Ectodermal cell (in vitro differentiated cells): Measurements from ENCODE around the gene MTFP1.
"Not testable (repeated sequence)": the region's sequence is repeated elsewhere in the genome, so short reads cannot be mapped to it uniquely, and the experiment has no call there.

Experiments
- H3K27ac ChIP-seq: 2 replicates; pipeline ENCODE4 v1.7.0; 2013; ENCODE audit warnings: mild to moderate bottlenecking, low read depth, low read length; ENCODE audit not compliant: insufficient read depth, poor library complexity, severe bottlenecking
- H3K27me3 ChIP-seq: 2 replicates; pipeline ENCODE4 v1.7.0; 2013; ENCODE audit warnings: mild to moderate bottlenecking, low read length; ENCODE audit not compliant: insufficient read depth, control insufficient read depth, poor library complexity, severe bottlenecking
- H3K36me3 ChIP-seq: one replicate; pipeline ENCODE4 v1.7.0; 2013; ENCODE audit warnings: low read length; ENCODE audit not compliant: control insufficient read depth, insufficient read depth
- H3K4me1 ChIP-seq: one replicate; pipeline ENCODE4 v1.7.0; 2013; ENCODE audit warnings: low read length; ENCODE audit not compliant: control insufficient read depth, insufficient read depth
- H3K4me3 ChIP-seq: 2 replicates; pipeline ENCODE4 v1.7.0; 2013; ENCODE audit warnings: low read depth, low read length, control low read depth; ENCODE audit not compliant: insufficient read depth
- H3K9me3 ChIP-seq: 2 replicates; pipeline ENCODE4 v1.7.0; 2013; ENCODE audit warnings: mild to moderate bottlenecking, low read length, moderate library complexity; ENCODE audit not compliant: control insufficient read depth
- WGBS, 2 experiments: methylation state at CpG; one replicate each; pipeline ENCODE4 v1.1.7; 2013; ENCODE audit warnings: missing lambda C conversion rate in 2 of 2; 5-methylcytosine and 5-hydroxymethylcytosine counted together

The MTFP1 gene

DNA sequence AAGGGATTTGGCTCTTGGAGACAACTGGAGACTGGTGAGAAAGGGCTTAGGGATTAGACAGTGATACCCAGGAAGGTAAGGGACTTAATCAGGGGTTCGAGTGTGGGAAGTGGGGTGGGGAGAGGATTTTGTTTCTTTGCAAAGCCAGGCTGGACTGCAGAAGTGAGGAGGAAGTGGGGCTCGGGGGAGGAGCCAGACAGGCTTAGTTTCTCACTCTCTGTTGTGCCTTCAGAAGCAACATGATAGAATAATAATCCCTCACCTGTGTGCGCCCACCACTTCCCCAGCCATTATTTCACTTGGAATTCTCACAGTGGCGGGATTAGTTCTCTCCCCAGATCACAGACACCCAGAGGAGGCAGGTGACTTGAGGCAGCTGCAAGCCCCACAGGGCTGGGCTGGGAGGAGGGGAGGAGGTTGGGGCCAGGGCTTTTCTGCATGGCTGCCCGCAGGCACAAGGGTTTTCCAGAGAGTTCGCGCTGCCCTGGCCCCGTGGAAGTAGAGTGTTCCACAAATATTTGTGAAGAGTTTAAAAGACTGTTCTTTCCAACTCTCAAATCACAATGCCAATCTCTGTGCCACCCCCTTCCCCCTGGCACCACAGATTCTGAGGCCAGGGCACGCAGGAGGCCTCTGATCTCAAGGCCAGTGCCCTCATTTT is 32.8 kb upstream of the MTFP1 start:
- peak overlapping the region; percentile 42 for H3K27ac ChIP-seq

DNA sequence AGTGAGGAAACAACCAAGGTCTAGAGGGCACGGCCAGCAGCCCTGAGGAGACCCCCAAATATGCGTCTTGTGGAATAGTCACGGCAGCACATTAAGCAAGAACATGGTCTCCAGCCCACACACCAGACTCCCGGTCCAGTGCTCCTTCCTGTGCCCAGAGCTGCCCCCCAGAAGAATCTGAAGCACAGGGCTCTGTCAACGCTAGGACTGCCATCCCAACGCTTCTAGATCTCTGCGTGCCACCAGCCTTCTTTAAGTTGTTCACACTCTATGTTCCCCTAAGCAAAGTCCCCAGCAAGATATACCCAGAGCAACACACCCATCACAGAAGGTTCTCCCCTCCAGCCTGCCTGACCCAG is 32.3 kb upstream of the MTFP1 start:
- H3K4me1 ChIP-seq, result peaks cover 13% of the 10 kb centered on the region
- WGBS, 2 experiments, result 83 to 84% methylated on average over 7 of the region's 7 CpGs
- H3K4me3 ChIP-seq, result no peak overlapping the region
- H3K27ac ChIP-seq, result no peak overlapping the region
- peaks cover 26% of the 10 kb centered on the region for H3K27me3 ChIP-seq
- no peaks in the 10 kb centered on the region for H3K36me3 ChIP-seq
- no peaks in the 10 kb centered on the region for H3K9me3 ChIP-seq

More for the DNA sequence above, 32.8 kb upstream of the MTFP1 start:
- no peak overlapping the region for H3K4me3 ChIP-seq
- H3K9me3 ChIP-seq, result no peaks in the 10 kb centered on the region
- peaks cover 13% of the 10 kb centered on the region for H3K4me1 ChIP-seq
- peaks cover 21% of the 10 kb centered on the region for H3K27me3 ChIP-seq
- whole genome bisulfite sequencing, 2 experiments, result 46 to 50% methylated on average over 7 to 9 of the region's 9 CpGs
- no peaks in the 10 kb centered on the region for H3K36me3 ChIP-seq

DNA sequence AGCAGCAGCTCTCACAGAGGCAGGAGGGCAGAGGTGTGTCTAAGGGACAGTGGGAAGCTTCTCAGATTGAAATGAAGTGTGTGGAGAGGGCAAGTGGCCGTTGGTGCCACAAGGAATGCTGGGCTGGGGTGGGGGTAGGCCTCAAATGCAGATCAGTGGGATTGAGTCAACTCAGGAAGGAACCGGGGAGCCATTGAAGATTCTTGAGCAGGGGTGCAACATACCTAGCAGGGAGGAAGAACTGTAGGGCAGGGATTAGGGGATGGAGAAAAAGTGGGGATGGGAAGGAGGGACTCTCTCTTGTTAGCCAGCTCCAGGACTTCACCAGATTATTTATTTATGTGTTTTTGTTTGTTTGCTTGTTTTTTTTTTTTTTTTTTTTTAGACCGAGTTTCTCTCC is 31.7 kb upstream of the MTFP1 start:
- H3K4me1 ChIP-seq, result peaks cover 13% of the 10 kb centered on the region
- peaks cover 32% of the 10 kb centered on the region for H3K27me3 ChIP-seq
- H3K4me3 ChIP-seq, result no peak overlapping the region
- H3K27ac ChIP-seq, result no peak overlapping the region
- H3K9me3 ChIP-seq, result no peaks in the 10 kb centered on the region
- WGBS, 2 experiments, result 80 to 81% methylated on average over 3 of the region's 3 CpGs
- no peaks in the 10 kb centered on the region for H3K36me3 ChIP-seq

DNA sequence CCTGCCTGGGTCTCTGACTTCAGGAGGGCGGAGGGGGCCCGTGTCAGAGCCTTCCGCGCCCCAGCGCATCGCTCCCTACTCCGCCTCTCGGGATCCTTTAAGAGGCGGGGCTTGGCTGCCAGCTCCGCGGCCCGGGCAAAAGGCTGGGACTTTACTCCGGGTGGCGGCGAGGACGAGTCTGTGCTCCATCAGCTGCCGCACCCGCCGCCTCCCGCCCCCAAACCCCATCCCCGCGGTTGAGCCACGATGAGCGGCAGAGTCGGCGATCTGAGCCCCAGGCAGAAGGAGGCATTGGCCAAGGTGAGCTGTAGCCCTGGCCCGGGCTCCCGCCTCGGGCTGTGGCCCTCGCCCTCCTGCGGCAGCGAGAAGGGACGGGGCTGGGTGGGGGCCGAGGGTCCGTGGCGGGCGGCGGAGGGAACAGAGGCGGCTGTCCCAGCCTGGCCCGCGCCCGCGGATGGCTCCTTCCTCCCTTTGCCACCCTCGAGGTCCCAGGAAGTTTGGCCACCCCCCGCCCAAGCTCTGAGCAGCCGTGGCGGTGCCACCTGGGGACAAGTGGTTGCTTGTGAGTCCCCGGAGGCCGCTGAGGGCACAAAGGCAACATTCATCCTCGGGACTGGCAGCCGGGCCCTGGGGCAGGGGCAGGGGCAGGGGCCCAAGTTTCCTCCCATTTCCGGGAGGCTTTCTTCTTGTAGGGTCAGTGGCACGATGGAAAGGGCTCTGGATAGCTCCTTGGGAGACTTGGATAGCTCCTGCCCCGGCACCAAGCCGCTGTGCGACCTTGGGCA is 28.5 kb upstream of the MTFP1 start, which contains the start of gene SEC14L2:
TSS of gene SEC14L2 (plus strand) at position 148 of the 785 bp plus-strand sequence. CDS start at position 247, 99 bp downstream.
- H3K9me3 ChIP-seq, result no peaks in the 10 kb centered on the region
- H3K4me3 ChIP-seq, result peak within 1 kb of the TSS; percentile 49
- peaks cover 16% of the 10 kb centered on the region for H3K4me1 ChIP-seq
- H3K27me3 ChIP-seq, result peaks cover 34% of the 10 kb centered on the region
- no peak within 1 kb of the TSS for H3K27ac ChIP-seq
- no peaks in the 10 kb centered on the region for H3K36me3 ChIP-seq
- WGBS, 2 experiments, result 1 to 2% methylated on average over 56 of the region's 56 CpGs

DNA sequence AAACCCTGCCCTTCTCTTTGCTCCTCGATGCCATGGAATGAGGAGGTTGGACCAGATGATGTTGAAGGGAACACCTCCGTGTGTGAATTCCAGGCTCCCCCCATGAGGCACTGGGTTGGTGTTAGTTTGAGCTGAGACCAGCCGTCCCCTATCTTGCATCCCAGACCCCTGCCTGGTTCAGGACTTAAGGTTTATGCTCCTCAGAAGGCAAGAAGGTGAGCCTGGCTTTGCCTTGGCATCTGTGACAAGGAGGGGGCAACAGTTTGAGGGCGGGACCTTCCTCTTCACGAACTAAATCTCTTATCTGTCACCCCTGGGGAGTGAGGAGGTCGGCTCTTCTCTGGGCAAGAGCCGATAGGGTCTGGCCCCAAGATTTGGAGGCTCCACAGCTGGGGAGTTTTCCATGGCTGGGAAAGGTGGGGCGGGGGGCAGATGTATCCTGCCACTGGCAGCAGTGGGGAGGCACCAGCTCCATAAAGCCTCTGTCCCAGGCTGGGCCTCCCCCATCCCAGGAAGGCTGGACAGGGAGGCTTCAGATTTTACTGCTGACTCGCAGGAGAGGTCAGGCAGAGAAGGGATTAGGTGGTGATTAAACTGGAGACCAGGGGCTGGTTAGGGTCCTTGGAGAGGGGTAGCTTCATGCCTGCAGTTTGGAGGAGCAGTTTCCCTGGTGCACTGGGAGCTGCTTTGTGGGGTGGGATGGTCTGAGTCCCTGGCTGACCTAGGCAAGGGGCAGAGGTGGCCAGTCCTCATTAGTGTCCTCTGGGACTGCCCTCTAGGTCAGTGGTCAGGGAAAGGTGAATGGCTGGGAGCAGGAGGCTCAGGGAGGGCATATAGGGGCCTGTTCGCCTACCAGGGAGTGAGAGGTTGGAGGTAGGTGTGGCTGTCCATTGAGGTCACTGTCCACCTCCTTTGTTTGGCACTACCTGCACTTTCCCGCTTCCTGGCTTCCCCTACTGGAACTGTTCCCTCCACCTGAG is 27.6 kb upstream of the MTFP1 start:
- peak overlapping the region; percentile 49 for H3K4me3 ChIP-seq
- H3K4me1 ChIP-seq, result peaks cover 11% of the 10 kb centered on the region
- H3K36me3 ChIP-seq, result no peaks in the 10 kb centered on the region
- WGBS, 2 experiments, result 39 to 42% methylated on average over 11 of the region's 11 CpGs
- no peak overlapping the region for H3K27ac ChIP-seq
- H3K27me3 ChIP-seq, result peaks cover 34% of the 10 kb centered on the region
- no peaks in the 10 kb centered on the region for H3K9me3 ChIP-seq

DNA sequence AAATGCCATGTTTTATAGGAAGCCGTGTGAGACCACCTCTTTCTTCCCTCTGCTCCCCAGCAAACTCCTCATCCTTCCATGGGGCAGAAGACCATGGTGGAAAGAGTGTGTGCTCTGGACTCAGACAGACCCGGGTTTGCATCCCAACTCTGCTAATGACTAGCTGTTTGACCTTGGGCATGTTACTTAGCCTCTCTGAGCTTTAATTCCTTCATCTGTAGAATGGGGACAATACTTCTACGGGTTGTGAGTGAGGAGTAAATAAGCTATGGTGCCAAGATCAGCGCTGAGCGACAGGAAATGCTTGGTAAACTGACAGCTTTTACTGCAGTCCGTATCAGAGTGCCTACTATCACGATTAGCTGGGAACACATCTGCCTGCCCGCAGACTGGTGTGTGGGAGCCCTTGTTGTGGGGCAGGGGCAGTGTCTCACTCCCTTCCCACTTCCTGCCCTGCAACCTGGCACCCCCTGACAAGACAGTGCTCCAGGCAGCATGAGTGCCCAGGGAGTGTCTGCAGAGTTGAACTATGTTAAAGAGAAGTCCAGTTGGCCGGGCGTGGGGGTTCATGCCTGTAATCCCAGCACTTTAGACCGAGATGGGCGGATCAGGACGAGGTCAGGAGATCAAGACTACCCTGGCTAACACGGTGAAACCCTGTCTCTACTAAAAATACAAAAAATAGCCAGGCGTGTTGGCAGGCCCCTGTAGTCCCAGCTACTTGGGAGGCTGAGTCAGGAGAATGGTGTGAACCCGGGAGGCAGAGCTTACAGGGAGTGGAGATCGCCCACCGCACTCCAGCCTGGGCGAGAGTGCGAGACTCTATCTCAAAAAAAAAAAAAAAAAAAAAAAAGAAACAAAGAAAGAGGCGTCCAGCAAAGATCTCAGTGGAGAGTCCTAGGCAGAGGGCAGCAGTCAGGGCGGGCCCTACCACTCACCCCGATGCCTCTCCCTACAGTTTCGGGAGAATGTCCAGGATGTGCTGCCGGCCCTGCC is 26.6 kb upstream of the MTFP1 start:
- Histone ChIP-seq H3K27me3 (peaks cover 34% of the 10 kb centered on the region), H3K36me3 (no peaks in the 10 kb centered on the region), H3K4me1 (peaks cover 6% of the 10 kb centered on the region), H3K4me3 (no peak overlapping the region), H3K27ac (no peak overlapping the region), H3K9me3 (no peaks in the 10 kb centered on the region)
- WGBS, 2 experiments, result 88 to 89% methylated on average over 25 of the region's 25 CpGs

DNA sequence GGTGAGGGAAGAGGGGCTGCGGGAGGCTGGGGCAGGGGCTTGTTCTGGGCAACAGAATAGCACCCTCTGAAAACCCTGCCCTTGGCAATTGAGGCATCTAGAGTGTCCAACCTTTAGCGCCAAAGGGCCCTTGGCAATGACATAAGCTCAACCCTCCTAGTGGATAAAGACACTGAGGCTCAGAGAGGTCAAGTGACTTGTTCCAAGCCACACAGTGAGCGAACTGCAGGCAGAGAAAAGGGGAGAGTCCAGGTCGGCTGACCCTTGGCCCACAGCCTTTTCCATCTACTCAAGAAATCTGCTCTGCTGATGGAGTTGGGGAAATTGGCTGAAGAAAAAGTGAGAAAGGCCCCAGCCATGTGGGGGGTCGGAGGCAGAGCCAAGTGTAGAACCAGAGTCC is 25.9 kb upstream of the MTFP1 start:
- peaks cover 6% of the 10 kb centered on the region for H3K4me1 ChIP-seq
- H3K4me3 ChIP-seq, result no peak overlapping the region
- H3K27ac ChIP-seq, result no peak overlapping the region
- H3K27me3 ChIP-seq, result peaks cover 34% of the 10 kb centered on the region
- H3K9me3 ChIP-seq, result no peaks in the 10 kb centered on the region
- 94 to 95% methylated on average over 5 of the region's 5 CpGs for WGBS, 2 experiments
- no peaks in the 10 kb centered on the region for H3K36me3 ChIP-seq

DNA sequence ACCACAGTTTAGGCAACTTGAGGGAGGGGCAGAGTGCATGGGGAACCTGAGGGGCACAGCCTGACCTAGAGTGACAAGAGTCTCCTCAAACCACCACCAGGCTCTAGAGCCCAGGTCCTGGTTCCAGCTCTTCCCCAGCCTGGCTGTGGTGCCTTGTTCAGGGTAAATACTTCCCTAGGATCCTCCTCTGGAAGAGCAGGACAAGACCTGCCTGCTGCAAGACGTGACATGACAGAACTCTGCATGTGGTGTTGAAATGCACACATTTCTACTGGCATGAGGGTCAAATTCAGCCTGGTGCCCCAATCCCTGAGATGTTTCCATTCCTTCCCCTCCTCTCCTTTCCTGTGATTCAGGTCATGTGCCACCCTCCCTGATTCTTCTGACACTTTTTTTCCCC is 25.4 kb upstream of the MTFP1 start:
- H3K27ac ChIP-seq, result no peak overlapping the region
- no peak overlapping the region for H3K4me3 ChIP-seq
- H3K4me1 ChIP-seq, result peaks cover 6% of the 10 kb centered on the region
- no peaks in the 10 kb centered on the region for H3K9me3 ChIP-seq
- H3K36me3 ChIP-seq, result no peaks in the 10 kb centered on the region
- peaks cover 34% of the 10 kb centered on the region for H3K27me3 ChIP-seq
- 74 to 83% methylated on average over 1 of the region's 1 CpG for WGBS, 2 experiments

DNA sequence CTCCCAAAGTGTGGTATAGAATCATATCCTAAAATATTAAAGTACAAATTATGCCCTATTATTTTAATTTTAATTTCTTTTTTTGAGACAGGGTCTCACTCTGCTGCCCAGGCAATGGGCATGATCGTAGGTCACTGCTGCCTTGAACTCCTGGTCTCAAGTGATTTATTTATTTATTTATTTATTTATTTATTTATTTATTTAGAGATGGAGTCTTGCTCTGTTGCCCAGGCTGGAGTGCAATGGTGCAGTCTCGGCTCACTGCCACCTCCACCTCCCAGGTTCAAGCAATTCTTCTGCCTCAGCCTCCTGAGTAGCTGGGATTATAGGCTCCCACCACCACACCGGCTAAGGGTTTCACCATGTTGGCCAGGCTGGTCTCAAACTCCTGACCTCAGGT is 24.5 kb upstream of the MTFP1 start:
- H3K9me3 ChIP-seq, H3K36me3 ChIP-seq, H3K27ac ChIP-seq, H3K4me3 ChIP-seq, H3K4me1 ChIP-seq: not testable (repeated sequence)
- 84 to 96% methylated on average over 2 of the region's 3 CpGs for WGBS, 2 experiments
- H3K27me3 ChIP-seq, result peaks cover 29% of the 10 kb centered on the region
